CD4-positive, alpha-beta T cell treated with Interleukin-17A for 1 hour (primary cell): ENCODE measurements around the gene SLC17A4.
A peak's percentile ranks its signal among the peaks of the same experiment; 100 is the strongest.
"Not testable (repeated sequence)": the region's sequence is repeated elsewhere in the genome, so short reads cannot be mapped to it uniquely, and the experiment has no call there.

ENCODE experiments used
- DNase-seq: peaks from one replicate; pipeline ENCODE4 v3.0.0-alpha.2; 2020

Gene SLC17A4

GRCh38 chr6:25754535-25754934 lies at the start of gene SLC17A4:
Gene SLC17A4, plus strand, starts transcription at chr6:25754742. Its CDS starts 7,221 bp downstream, at chr6:25761963.
- DNase-seq = no peak

DNA sequence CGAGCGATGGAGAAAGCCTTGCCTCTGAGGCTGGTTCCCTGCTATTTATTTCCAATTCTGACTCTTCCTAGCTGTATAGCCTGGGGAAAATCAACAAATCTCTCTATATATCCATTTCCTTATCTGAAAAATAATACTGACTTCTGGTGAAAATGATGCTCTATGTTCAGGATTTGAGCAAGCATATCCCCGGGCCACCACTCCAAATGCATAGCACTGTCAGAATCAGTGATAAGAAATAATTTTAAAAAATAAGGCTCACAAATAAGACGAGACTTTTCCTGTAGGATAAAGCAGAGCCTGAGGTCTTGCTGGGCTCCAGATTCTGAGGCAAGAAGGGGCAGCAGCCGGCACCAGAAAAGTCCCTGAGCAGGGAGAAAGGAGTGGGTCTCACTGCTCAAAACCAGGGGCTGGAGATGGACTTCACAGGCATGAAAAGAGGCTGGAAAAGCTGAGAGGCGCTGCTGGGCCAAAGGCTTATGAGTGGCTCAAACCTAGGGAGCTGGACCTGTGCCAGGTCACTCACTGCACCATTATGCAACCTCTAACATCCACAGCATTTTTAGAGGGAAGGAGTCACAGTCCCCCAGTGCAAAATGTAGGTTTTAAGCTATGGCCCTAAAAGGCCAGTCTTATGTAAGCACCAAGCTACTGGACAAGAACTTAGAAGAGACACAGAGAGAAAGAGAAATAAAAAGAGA lies 48.1 kb upstream of the SLC17A4 start:
- DNase-seq = no peak

DNA sequence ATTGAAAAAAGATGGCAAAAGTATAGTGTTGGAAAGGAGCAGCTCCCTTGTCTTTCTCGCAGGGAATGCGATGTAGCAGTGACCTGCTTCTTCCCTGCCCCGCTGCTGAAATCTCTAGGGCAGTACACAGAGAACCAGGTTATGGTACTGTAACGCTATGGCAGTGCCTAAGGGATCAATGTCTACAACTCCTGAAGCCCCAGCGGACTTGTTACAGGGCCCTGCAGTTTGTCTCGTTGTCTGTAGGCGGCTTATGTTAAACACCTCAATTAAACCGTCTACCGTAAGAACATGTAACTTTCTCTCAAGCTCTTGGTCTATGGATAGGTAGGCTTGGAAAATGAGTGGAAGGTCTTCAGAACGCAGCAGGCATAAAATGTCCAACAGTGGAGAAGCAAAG lies 44.8 kb upstream of the SLC17A4 start:
- DNase-seq = no peak

GRCh38 chr6:25710287-25710686 lies 44.3 kb upstream of the SLC17A4 start:
- no peak for DNase-seq

DNA sequence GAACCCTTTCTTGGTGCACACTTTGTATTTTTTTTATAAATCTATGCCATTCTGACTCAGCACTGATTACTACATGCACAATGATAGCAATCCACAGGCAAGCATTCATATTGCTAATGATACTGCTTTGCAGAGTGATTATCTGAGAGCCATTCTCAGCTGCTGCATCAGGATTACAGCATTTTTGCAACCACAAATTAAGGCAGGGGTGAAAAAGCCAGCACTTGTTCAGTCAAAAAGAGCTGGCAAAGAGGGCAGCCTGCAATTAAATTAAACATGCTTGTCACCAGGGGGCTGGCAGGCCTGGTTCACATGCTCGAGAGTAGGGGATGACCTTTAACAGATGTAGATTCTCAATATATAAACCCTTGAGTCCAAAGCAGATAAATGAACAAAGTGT lies 40.7 kb upstream of the SLC17A4 start:
- no peak for DNase-seq

DNA sequence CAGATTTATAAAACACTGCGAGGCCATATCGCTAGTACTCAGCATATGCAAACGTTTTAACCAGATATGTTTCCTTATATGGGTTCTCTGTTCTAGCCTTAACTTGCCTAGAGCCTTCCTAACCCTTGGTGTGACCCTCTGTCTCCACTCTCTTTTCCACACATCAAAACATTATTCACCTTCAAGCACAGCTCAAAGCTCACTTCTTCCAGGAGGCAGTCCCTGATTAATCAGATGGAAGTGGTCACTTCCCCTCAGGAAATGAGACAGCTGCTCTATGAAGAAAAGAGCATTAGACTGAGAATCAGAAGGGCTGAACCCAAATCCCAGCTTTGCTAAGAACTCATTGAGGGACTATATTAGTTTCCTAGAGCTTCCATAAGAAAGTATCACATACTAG lies 39.8 kb upstream of the SLC17A4 start:
- DNase-seq = no peak

GRCh38 chr6:25715794-25716193 lies 38.7 kb upstream of the SLC17A4 start:
- DNase-seq = no peak

- DNase-seq = peak; percentile 28
These were observed 36.4 kb upstream of the SLC17A4 start for GRCh38 chr6:25717866-25718740.

GRCh38 chr6:25726122-25726911 lies 28.2 kb upstream of the SLC17A4 start:
- no peak for DNase-seq

- DNase-seq = no peak
These were observed 27.5 kb upstream of the SLC17A4 start for GRCh38 chr6:25727028-25727427.

GRCh38 chr6:25730907-25731306 lies 23.6 kb upstream of the SLC17A4 start:
- DNase-seq = no peak

- no peak for DNase-seq
These were observed 22.8 kb upstream of the SLC17A4 start for GRCh38 chr6:25731721-25732120.

DNA sequence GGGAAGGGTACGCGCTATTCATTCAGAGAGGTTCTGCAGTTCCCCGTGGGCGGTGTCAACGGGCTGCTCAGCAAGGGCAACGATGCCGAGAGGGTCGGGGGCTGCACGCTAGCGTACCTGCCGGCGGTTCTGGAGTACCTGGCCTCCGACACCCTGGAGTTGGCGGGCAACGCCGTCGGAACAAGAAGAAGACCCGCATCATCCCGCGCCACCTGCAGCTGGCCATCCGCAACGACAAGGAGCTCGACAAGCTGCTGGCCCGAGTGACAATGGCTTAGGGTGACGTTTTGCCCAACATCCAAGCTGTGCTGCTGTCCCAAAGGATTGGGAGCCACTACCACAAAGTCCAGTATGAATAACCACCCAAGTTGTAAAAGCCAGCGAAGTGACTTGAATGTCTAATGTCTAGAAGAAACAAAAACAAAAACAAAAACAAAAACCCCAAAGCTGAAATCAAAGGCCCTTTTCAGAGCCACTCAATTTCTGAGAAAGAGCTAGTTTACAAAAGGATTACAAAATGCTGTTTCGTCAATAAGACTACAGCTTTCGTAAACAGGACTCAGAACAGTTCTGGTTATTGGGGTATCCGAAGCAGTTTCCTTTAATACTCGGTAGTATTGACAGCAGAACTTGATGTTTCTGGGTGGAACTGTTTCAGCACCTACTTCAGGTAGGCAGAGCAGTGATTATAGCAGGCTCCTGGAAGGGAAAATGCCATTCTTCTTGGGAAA lies 21.9 kb upstream of the SLC17A4 start:
- no peak for DNase-seq

GRCh38 chr6:25735261-25735660 lies 19.3 kb upstream of the SLC17A4 start:
- no peak for DNase-seq

DNA sequence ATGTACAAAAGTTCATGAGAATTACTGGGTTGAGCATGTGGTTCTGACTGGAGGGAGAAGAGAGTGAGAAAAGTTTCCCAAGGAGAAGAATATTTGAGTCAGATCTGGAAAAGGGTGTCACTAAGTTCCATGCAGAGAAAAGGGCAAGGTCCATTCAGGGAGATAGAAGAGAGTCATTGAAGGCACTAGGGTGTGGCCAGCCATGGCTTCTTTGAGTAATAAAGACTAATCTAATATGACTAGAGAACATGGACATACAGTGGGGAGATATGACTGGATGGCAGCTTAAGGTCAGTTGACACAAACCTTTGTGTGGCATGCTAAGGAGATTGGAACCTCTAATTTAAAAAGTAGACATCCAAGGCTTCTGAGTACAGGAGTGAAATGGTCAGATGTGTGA lies 10.7 kb upstream of the SLC17A4 start:
- no peak for DNase-seq

- no peak for DNase-seq
These were observed 8.7 kb upstream of the SLC17A4 start for GRCh38 chr6:25745836-25746235.

DNA sequence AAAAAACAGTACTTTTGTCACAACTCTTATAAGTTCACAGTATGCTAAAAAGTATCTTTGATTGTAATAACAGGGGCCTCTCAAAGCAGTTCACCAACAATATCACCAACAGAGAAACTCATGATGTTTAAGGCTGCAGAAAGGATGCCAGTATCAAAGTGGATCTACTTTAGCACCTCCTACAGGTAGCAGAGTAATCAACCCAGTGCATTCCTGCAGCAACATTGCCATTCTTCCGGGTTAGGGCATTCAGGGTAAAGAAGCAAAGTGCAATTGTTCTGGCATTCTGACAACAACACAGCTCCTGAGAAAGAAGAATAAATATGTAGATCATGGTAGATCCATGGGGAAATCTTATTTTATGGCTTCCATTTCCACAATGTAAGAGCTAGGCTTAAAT lies 7.6 kb upstream of the SLC17A4 start:
- DNase-seq = no peak

- DNase-seq = no peak
These were observed 7.1 kb upstream of the SLC17A4 start for GRCh38 chr6:25747477-25747876.

GRCh38 chr6:25748049-25748448 lies 6.5 kb upstream of the SLC17A4 start:
- DNase-seq = no peak

- DNase-seq = not testable (repeated sequence)
These were observed 5.7 kb upstream of the SLC17A4 start for GRCh38 chr6:25748601-25749517.

DNA sequence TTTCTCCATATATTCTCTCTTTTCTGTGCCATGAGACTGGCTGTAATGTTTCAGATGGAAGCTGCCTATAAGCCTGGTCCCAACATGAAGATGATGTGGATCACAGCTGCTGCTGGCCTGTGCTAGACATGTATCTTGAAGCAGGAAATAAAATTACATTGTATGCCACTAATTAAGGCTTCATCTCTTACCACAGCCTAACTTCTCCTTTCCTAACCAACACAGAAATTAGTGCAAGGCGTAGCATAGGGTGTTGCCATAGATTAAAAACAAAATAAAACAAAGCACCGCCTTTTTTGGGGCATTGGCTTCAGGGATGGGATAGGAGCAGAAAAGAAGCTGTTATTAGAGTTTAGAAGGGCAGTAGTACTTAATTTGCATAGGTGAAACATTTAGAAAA lies 4.7 kb upstream of the SLC17A4 start:
- DNase-seq = no peak

GRCh38 chr6:25750906-25751305 lies 3.6 kb upstream of the SLC17A4 start:
- DNase-seq = no peak
